ENCODE data around the gene ADAMTS12. TPM values are rescaled to one million over a fixed set of nuclear protein-coding genes. Genes with fewer than 3 reads are reported as not detected.

The ADAMTS12 gene
- total RNA-seq, 1 experiment from 2014 or later = 0.15 TPM

DNA sequence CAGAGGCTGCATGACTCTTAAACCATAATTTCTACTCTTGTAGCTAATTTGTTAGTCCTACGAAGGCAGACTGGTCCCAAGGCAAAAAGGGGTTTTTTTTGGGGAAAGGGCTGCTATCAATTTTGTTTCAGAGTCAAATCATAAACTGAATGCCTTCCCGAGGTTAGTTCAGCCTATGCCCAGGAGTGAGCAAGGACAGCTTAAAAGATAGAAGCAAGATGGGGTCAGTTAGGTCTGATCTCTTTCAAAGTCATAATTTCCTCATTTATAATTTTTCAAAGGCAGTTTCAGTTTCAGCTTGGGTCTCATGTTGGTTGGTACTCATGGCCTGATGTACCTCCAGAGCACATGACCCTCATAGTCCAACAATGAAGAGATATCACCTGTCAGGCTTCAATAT is 36.5 kb upstream of the ADAMTS12 start:
- H3K36me3 ChIP-seq (ENCODE audit: control insufficient read depth, insufficient read depth, low read length) = no peaks in the 10 kb centered on the region
- no peak for DNase-seq (ENCODE audit: low read depth, low spot score)
- in situ Hi-C loops (cut with HindIII; ENCODE audit: low pct_unique_long_range_greater_than_20kb, low sequenced_read_pairs) (no loop called here), intact Hi-C loops (cut with micrococcal nuclease; ENCODE audit: unreplicated experiment) (no loop called here)
- no TSS peak for BruUV-seq (replicated peaks)
- CTCF ChIA-PET = no interaction called here
- H3K9me3 ChIP-seq (ENCODE audit: control insufficient read depth, insufficient read depth, low read depth, low read length) = no peaks in the 10 kb centered on the region
- no peak for ATAC-seq
- H3K27ac ChIP-seq (ENCODE audit: low read length) = no peak overlapping the region
- POLR2A ChIA-PET = no interaction called here
- no peaks in the 10 kb centered on the region for H3K27me3 ChIP-seq (ENCODE audit: control insufficient read depth, insufficient read depth, low read length)
- no peak for TF ChIP-seq TCF7L2 (IDR thresholded peaks at IDR 0.05; ENCODE audit: low read depth, low read length)
- no peak for TF ChIP-seq SIN3A (IDR thresholded peaks at IDR 0.05; ENCODE audit: borderline replicate concordance, insufficient read depth, low read depth, low read length)
- TF ChIP-seq POLR2AphosphoS5 (IDR thresholded peaks at IDR 0.05; ENCODE audit: low read depth, low read length) = no peak
- TF ChIP-seq, protein P1, sequence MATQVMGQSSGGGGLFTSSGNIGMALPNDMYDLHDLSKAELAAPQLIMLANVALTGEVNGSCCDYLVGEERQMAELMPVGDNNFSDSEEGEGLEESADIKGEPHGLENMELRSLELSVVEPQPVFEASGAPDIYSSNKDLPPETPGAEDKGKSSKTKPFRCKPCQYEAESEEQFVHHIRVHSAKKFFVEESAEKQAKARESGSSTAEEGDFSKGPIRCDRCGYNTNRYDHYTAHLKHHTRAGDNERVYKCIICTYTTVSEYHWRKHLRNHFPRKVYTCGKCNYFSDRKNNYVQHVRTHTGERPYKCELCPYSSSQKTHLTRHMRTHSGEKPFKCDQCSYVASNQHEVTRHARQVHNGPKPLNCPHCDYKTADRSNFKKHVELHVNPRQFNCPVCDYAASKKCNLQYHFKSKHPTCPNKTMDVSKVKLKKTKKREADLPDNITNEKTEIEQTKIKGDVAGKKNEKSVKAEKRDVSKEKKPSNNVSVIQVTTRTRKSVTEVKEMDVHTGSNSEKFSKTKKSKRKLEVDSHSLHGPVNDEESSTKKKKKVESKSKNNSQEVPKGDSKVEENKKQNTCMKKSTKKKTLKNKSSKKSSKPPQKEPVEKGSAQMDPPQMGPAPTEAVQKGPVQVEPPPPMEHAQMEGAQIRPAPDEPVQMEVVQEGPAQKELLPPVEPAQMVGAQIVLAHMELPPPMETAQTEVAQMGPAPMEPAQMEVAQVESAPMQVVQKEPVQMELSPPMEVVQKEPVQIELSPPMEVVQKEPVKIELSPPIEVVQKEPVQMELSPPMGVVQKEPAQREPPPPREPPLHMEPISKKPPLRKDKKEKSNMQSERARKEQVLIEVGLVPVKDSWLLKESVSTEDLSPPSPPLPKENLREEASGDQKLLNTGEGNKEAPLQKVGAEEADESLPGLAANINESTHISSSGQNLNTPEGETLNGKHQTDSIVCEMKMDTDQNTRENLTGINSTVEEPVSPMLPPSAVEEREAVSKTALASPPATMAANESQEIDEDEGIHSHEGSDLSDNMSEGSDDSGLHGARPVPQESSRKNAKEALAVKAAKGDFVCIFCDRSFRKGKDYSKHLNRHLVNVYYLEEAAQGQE (IDR thresholded peaks at IDR 0.05; ENCODE audit: insufficient read depth in 1 of 2, low read depth in 2 of 2, low read length in 1 of 2) = no peak
- TF ChIP-seq, protein P2, sequence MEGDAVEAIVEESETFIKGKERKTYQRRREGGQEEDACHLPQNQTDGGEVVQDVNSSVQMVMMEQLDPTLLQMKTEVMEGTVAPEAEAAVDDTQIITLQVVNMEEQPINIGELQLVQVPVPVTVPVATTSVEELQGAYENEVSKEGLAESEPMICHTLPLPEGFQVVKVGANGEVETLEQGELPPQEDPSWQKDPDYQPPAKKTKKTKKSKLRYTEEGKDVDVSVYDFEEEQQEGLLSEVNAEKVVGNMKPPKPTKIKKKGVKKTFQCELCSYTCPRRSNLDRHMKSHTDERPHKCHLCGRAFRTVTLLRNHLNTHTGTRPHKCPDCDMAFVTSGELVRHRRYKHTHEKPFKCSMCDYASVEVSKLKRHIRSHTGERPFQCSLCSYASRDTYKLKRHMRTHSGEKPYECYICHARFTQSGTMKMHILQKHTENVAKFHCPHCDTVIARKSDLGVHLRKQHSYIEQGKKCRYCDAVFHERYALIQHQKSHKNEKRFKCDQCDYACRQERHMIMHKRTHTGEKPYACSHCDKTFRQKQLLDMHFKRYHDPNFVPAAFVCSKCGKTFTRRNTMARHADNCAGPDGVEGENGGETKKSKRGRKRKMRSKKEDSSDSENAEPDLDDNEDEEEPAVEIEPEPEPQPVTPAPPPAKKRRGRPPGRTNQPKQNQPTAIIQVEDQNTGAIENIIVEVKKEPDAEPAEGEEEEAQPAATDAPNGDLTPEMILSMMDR (IDR thresholded peaks at IDR 0.05) = no peak
- no peaks in the 10 kb centered on the region for H3K4me1 ChIP-seq (ENCODE audit: control insufficient read depth, insufficient read depth, low read length)
- no peak overlapping the region for H3K4me3 ChIP-seq (ENCODE audit: low read depth in 2 of 2, low read length in 2 of 2)

DNA sequence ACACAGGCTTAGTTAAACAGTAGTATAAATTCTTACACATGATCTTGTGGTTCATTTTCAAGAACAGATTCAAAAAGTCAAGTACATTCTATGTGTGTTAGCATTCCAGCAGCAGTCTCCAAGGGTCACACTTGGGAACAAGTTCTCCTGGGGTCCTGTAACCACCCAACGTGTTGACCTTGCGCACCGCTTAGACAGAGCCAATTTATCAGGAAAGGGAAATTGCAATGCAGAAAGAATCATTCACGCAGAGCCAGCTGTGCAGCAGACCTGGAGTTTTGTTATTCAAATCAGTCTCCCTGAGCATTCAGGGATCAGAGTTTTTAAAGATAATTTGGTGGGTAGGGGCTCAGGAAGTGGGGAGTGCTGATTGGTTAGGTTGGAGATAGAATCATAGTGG is 35.9 kb upstream of the ADAMTS12 start:
- no peak for ATAC-seq
- BruUV-seq (replicated peaks) = no TSS peak
- TF ChIP-seq, protein P1 (IDR thresholded peaks at IDR 0.05; ENCODE audit: insufficient read depth in 1 of 2, low read depth in 2 of 2, low read length in 1 of 2) = no peak
- TF ChIP-seq POLR2AphosphoS5 (IDR thresholded peaks at IDR 0.05; ENCODE audit: low read depth, low read length) = no peak
- no peak for TF ChIP-seq TCF7L2 (IDR thresholded peaks at IDR 0.05; ENCODE audit: low read depth, low read length)
- TF ChIP-seq, protein P2 (IDR thresholded peaks at IDR 0.05) = no peak
- TF ChIP-seq SIN3A (IDR thresholded peaks at IDR 0.05; ENCODE audit: borderline replicate concordance, insufficient read depth, low read depth, low read length) = no peak
- in situ Hi-C loops (cut with HindIII; ENCODE audit: low pct_unique_long_range_greater_than_20kb, low sequenced_read_pairs) (no loop called here), intact Hi-C loops (cut with micrococcal nuclease; ENCODE audit: unreplicated experiment) (no loop called here)
- H3K4me3 ChIP-seq (ENCODE audit: low read depth in 2 of 2, low read length in 2 of 2) = no peak overlapping the region
- no peak overlapping the region for H3K27ac ChIP-seq (ENCODE audit: low read length)
- POLR2A ChIA-PET = no interaction called here
- H3K27me3 ChIP-seq (ENCODE audit: control insufficient read depth, insufficient read depth, low read length) = no peaks in the 10 kb centered on the region
- H3K4me1 ChIP-seq (ENCODE audit: control insufficient read depth, insufficient read depth, low read length) = no peaks in the 10 kb centered on the region
- no peaks in the 10 kb centered on the region for H3K36me3 ChIP-seq (ENCODE audit: control insufficient read depth, insufficient read depth, low read length)
- CTCF ChIA-PET = no interaction called here
- no peak for DNase-seq (ENCODE audit: low read depth, low spot score)
- no peaks in the 10 kb centered on the region for H3K9me3 ChIP-seq (ENCODE audit: control insufficient read depth, insufficient read depth, low read depth, low read length)
